Suppressor macrophage (primary cell): ENCODE data around the gene TIMM13.
"Not testable (repeated sequence)": the region's sequence is repeated elsewhere in the genome, so short reads cannot be mapped to it uniquely, and the experiment has no call there.

Source experiments
- DNase-seq, 4 experiments: peaks; one replicate each; pipeline ENCODE4 v3.0.0-alpha.2; 2020 to 2022
- total RNA-seq, 17 experiments: gene quantifications; one replicate each; lab custom pipeline; 2026; ENCODE audit warnings: mixed read lengths in 6 of 17, inconsistent platforms in 3 of 17; lab: John Stamatoyannopoulos, UW

The TIMM13 gene
- total RNA-seq, result 8.9 to 61.4 (median 23.6) reads per million in 17 experiments

DNA sequence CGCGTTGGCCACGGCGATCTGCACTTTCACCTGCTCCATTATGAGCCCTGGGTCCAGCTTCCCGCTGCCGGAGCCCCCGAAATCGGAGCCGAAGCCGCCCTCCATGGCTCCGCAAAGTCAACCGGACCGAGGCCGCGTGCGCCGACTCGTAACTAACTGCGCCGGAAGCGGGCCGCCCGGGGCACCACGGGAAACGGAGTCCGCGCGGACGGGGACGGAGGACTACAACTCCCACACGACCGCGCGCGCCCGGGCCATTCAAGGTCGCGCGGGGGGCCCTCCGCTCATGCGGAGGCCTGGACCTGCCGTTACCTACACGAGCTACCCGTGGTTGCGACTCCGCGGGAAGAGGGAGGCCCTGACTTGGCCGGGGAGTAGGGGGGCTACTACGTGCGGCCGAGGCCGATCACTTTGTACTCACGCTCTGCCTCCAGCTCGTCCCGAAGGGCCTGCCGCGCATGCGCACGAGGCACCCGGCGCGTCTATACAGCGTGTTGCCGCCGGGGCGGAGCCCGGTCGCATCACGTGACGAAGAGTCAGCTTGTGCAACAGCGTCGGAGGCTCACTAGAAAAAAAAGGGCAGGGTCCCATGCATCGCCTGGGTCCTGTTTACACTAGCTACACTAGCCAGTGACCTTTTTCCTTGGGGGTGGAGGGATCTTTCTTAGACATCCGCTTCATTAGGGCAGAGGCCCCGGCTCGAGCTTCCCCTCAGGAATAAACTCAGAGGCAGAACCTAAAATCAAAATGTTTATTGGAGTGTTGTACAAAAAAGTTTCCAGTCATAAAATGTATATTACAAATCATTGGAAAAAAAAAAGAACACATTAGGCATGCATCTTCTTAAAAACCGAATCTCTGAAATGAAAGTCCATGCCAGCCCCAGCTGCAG lies at the start of gene TIMM13:
Gene TIMM13, minus strand, starts transcription at position 158 of the 892 bp plus-strand sequence. Its CDS starts 53 bp downstream, at position 105.
- peak; percentile 98 to 100 (median 99) for DNase-seq

DNA sequence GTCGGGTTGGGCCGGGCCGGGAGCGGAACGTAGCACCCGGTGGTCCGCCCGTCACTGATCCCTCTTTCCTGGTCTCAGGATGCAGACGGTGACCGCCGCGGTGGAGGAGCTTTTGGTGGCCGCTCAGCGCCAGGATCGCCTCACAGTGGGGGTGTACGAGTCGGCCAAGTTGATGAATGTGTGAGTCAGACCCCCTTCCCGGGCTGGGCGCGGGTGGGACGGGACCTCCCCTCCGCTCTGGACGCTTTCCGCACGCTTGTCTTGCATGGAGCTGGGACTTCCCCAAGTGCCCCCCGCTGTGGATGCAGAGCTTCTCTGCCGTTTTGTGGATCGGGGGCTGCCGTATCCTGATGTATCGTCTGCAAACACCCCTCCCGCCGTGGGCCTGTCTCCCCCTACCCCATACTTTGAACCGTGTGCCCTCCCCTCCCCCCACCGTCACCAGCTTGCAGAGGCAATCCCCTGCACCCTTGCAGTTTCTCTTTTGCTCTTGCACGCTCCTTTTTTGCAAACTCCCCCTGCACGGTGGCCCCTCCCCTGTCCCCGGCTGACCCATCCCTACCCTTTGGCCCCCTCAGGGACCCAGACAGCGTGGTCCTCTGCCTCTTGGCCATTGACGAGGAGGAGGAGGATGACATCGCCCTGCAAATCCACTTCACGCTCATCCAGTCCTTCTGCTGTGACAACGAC lies 49.2 kb upstream of the TIMM13 start:
- peak; percentile 54 to 73 (median 68) for DNase-seq

DNA sequence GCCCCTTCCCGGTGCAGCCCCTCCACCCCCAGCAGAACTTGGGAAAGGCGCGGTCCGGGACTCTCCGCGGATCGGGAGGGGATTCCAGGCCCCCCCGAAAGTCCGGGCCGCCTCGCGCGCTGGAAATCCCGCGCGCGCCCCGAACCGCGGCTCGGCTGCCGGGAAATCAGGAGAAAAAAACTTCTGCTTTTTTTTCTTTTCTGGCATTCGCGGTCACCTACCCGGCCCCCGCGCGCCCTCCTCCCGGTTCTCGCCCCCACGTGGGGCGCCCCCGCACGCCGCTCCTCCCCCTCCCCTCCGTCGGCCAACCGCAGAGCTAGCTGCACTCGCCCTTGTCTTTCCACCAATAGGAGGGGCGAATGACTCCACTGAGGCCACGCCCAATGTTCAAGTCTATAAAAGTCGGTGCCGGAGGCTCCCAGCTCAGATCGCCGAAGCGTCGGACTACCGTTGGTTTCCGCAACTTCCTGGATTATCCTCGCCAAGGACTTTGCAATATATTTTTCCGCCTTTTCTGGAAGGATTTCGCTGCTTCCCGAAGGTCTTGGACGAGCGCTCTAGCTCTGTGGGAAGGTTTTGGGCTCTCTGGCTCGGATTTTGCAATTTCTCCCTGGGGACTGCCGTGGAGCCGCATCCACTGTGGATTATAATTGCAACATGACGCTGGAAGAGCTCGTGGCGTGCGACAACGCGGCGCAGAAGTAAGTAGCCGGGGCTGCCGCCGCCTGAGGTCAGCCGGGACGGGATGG lies 48.5 kb upstream of the TIMM13 start, which contains the start of gene GADD45B:
Gene GADD45B, plus strand, starts transcription at position 426 of the 749 bp plus-strand sequence. Its CDS starts 232 bp downstream, at position 658.
- DNase-seq, result peak; percentile 99

DNA sequence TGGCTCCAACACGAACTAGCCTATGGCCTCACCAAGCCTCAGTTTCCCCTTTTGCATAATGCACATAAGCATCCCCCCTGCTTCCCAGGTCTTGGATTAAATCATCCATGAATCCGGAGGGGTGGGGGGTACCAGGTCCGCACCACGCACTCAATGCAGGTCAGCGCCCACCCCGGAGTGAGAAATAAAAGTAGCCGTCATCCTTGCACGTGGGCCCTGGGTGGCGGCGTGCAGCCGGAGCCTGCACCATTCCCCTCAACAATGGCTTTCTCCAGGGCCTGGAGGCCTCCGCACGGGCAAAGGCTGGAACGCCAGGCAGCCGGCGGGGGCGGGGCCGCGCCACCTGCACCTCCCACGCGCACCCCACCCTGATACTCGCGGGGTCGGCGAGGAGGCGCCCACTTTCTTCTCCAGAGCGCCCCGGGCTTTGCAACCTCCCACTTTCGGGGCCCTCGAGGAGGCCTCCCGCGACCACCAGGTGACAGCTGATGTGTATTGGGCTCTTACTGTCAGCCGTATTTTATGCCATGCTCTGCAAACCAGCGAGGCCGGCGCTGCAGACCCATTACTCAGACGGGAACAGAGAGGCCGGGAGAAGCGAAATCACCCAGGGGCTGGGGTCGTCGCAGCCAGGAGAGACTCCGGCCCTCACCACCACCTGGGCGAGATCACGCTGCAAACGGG lies 47.8 kb upstream of the TIMM13 start:
- DNase-seq, result peak; percentile 59 to 72 (median 69)

DNA sequence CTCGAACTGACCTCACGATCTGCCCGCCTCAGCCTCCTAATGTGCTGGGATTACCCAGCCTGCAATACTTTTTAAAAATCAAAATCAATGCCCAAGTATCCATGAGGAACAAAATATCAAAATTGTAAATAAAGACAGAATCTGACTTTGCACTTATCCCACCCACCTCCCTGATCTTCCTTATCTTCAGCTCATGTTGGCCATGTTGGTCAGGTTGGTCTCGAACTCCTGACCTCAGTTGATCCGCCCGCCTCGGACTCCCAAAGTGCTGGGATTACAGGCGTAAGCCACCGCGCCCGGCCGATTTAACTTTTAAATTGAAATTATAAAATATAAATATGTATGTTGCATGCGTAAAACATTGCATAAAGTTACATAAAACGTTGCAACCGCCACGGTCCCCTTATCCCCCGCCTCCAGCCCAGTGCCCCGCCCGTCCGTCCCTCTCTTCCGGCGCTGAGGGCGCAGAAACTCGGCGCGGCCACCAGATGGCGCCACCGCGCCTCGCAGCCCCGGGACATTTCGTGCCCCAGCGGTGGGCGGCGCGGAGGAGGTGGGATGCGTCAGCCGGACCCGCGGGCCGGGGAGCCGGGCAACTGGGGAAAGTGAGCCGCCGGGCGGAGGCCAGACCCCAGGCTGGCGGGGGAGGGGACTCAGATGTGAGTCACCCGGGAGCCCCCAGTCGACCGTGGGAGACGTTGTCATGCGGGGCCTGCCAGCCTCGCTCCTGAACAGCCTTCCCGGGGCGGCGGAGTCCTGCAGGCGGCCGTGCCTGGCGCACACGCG lies 47.0 kb upstream of the TIMM13 start:
- DNase-seq, result peak; percentile 94 to 96 (median 96)

- DNase-seq, result not testable (repeated sequence)
Observed at GRCh38 chr19:2469915-2470200, 42.5 kb upstream of the TIMM13 start.

DNA sequence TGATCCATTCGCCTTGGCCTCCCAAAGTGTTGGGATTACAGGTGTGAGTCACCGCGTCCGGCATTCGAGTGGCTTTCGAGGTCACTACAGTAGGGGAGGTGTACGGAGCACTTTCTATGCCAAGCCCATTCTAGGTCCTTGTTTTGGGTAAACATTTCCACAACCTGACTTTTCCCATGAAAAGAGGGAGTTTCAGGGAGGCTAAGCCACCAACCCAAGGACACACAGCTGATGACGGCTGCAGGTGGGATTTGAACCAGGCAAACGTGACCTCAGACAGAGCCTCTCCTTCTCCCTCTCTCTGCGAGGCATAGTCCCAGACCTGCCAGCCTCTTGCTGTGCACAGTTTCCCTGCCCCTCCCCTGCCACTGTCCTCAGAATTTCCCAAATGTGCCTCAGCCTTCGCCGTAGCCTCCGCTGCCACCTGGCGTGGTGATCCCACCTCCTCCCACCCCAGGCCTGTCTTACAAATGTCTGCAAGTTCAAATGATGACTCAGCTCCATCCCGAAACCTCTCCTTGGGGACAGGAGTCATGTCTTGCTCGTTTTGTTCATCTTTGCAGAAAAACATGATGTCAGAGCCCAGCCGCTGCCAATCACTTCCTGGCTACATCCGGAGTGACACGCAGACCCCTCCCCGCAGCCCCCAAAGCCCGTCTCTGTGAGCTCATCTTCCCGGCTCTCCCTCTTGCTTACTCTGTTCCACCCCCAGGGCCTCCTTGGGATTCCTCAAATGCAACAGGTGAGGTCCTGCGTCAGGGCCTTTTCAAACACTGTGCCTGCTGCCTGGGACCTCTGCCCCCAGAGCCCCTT lies 41.9 kb upstream of the TIMM13 start:
- DNase-seq, result peak in 3 of 4 experiments; percentile 28 to 44 (median 29)

GRCh38 chr19:2468596-2468995 lies 41.2 kb upstream of the TIMM13 start:
- DNase-seq, result no peak

- no peak for DNase-seq
Observed at GRCh38 chr19:2464389-2464788, 37.0 kb upstream of the TIMM13 start.

GRCh38 chr19:2463694-2464093 lies 36.3 kb upstream of the TIMM13 start:
- DNase-seq, result not testable (repeated sequence)

DNA sequence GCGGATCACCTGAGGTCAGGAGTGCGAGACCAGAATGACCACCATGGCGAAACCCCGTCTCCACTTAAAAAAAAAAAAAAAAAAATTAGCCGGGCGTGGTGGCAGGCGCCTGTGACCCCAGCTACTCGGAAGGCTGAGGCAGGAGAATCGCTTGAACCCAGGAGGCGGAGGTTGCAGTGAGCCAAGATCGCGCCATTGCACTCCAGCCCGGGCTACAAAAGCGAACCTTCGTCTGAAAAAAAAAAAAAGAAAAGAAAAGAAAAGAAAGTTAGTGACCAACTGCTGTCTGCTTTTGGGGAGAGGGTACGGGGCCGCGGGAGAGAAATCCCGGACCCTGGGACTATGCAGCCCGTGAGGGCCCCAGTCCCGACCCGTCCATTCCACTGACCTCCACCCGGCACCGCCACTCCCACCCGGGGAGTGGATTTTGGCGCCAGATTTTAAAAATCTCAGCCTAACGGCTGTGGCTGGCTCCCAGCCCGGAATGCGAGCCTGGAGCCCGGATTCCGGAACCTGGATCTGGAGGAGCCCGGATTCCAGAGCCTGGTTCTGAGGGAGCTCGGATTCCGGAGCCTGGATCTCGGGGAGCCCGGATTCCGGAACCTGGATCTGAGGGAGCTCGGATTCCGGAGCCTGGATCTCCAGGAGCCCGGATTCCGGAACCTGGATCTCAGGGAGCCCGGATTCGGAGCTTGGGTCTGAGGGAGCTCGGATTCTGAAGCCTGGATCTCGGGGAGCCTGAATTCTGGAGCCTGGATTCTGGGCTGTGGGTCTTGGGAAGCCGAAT lies 35.4 kb upstream of the TIMM13 start:
- DNase-seq, result no peak

GRCh38 chr19:2461751-2462634 lies 34.6 kb upstream of the TIMM13 start:
- DNase-seq, result peak; percentile 61 to 77 (median 64)

- DNase-seq, result no peak
Observed at GRCh38 chr19:2460245-2460644, 32.9 kb upstream of the TIMM13 start.

DNA sequence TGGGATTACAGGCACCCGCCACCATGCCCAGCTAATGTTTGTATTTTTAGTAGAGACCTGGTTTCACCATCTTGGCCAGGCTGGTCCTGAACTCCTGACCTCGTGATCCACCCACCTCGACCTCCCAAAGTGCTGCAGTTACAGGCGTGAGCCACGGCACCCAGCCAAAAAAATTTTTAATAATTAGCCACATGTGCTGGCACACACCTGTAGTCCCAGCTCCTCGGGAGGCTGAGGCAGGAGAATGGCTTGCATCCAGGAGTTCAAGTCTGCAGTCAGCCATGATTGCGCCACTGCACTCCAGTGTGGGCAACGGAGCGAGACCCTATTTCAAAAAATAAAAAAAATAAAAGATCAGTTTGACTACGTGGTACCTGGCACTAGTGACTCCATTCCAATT lies 31.4 kb upstream of the TIMM13 start:
- DNase-seq, result not testable (repeated sequence)

- no peak for DNase-seq
Observed at GRCh38 chr19:2458054-2458453, 30.7 kb upstream of the TIMM13 start.

- DNase-seq, result no peak
Observed at GRCh38 chr19:2457394-2458037, 30.1 kb upstream of the TIMM13 start.

- peak; percentile 10 to 59 (median 45) for DNase-seq
Observed at GRCh38 chr19:2455851-2456570, 28.6 kb upstream of the TIMM13 start.
